HCT116 (cell line): ENCODE measurements around the gene TAF8.

Source experiments
- CTCF ChIP-seq, 3 experiments: fragments of 200-600 bp in 1 of 3; sonication (generic) in 1 of 3; IDR thresholded peaks in 2 of 3; conservative IDR thresholded peaks in 1 of 3; 2 replicates each; pipeline ENCODE4 v1.5.1; 2012 to 2017; ENCODE audit warnings: low read depth in 2 of 3, low read length in 2 of 3, antibody characterized with exemption in 1 of 3, borderline replicate concordance in 1 of 3, control low read depth in 1 of 3, mild to moderate bottlenecking in 1 of 3, mixed read lengths in 1 of 3, mixed run types in 1 of 3, moderate library complexity in 1 of 3; ENCODE audit not compliant: insufficient read depth in 1 of 3
- EGR1 ChIP-seq: IDR thresholded peaks from 2 replicates; pipeline ENCODE4 v1.6.1; 2012; ENCODE audit warnings: low read depth
- EZH2phosphoT487 ChIP-seq: fragments of 200-600 bp; IDR thresholded peaks from 2 replicates; pipeline ENCODE4 v1.6.1; 2018; ENCODE audit warnings: antibody characterized with exemption, borderline replicate concordance
- POLR2A ChIP-seq: IDR thresholded peaks from 2 replicates; pipeline ENCODE4 v1.7.0; 2011; ENCODE audit warnings: borderline replicate concordance; ENCODE audit not compliant: insufficient read depth, insufficient read length; ENCODE audit errors: extremely low read depth
- POLR2AphosphoS5 ChIP-seq: IDR thresholded peaks from 2 replicates; pipeline ENCODE4 v1.6.1; 2011; ENCODE audit warnings: mild to moderate bottlenecking, low read depth, low read length, moderate library complexity
- SP1 ChIP-seq: IDR thresholded peaks from 2 replicates; pipeline ENCODE4 v1.6.1; 2012; ENCODE audit warnings: low read depth
- ZFX ChIP-seq: fragments of 450-650 bp; IDR thresholded peaks from 2 replicates; pipeline ENCODE4 v1.6.1; 2017
- TF ChIP-seq, protein P1 (sequence below): IDR thresholded peaks from 2 replicates; pipeline ENCODE4 v1.6.1; 2012; ENCODE audit warnings: low read depth
- TF ChIP-seq, protein P2 (sequence below): IDR thresholded peaks from 2 replicates; pipeline ENCODE4 v1.6.1; 2011; ENCODE audit warnings: mild to moderate bottlenecking, low read length, moderate library complexity; ENCODE audit not compliant: insufficient replicate concordance; ENCODE audit errors: extremely low read depth

GRCh38 chr6:42001506-42001905 is 48.8 kb upstream of the TAF8 start:
- TF ChIP-seq CTCF (IDR thresholded peaks at IDR 0.05 in 2 of 3, conservative IDR thresholded peaks at IDR 0.05 in 1 of 3; ENCODE audit: borderline replicate concordance in 1 of 3, insufficient read depth in 1 of 3, low read depth in 2 of 3, low read length in 2 of 3) (no peak), POLR2AphosphoS5 (no peak), EZH2phosphoT487 (no peak), POLR2A (no peak), SP1 (no peak), ZFX (no peak), EGR1 (no peak)
- TF ChIP-seq, protein P1, sequence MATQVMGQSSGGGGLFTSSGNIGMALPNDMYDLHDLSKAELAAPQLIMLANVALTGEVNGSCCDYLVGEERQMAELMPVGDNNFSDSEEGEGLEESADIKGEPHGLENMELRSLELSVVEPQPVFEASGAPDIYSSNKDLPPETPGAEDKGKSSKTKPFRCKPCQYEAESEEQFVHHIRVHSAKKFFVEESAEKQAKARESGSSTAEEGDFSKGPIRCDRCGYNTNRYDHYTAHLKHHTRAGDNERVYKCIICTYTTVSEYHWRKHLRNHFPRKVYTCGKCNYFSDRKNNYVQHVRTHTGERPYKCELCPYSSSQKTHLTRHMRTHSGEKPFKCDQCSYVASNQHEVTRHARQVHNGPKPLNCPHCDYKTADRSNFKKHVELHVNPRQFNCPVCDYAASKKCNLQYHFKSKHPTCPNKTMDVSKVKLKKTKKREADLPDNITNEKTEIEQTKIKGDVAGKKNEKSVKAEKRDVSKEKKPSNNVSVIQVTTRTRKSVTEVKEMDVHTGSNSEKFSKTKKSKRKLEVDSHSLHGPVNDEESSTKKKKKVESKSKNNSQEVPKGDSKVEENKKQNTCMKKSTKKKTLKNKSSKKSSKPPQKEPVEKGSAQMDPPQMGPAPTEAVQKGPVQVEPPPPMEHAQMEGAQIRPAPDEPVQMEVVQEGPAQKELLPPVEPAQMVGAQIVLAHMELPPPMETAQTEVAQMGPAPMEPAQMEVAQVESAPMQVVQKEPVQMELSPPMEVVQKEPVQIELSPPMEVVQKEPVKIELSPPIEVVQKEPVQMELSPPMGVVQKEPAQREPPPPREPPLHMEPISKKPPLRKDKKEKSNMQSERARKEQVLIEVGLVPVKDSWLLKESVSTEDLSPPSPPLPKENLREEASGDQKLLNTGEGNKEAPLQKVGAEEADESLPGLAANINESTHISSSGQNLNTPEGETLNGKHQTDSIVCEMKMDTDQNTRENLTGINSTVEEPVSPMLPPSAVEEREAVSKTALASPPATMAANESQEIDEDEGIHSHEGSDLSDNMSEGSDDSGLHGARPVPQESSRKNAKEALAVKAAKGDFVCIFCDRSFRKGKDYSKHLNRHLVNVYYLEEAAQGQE: no peak
- TF ChIP-seq, protein P2, sequence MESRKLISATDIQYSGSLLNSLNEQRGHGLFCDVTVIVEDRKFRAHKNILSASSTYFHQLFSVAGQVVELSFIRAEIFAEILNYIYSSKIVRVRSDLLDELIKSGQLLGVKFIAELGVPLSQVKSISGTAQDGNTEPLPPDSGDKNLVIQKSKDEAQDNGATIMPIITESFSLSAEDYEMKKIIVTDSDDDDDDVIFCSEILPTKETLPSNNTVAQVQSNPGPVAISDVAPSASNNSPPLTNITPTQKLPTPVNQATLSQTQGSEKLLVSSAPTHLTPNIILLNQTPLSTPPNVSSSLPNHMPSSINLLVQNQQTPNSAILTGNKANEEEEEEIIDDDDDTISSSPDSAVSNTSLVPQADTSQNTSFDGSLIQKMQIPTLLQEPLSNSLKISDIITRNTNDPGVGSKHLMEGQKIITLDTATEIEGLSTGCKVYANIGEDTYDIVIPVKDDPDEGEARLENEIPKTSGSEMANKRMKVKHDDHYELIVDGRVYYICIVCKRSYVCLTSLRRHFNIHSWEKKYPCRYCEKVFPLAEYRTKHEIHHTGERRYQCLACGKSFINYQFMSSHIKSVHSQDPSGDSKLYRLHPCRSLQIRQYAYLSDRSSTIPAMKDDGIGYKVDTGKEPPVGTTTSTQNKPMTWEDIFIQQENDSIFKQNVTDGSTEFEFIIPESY: no peak
